ENCODE measurements around the gene CAMK2A. TPM values are rescaled to one million over a fixed set of nuclear protein-coding genes. Genes with fewer than 3 reads are reported as not detected.

The CAMK2A gene
- total RNA-seq, 1 donor from 2014 or later: 2.5 TPM

GRCh38 chr5:150224483-150225027 is 65.0 kb downstream of the CAMK2A start:
- intact Hi-C loops (cut with DNase I): no loop called here
- DNase-seq (ENCODE audit: low spot score): no peak
- ATAC-seq: no peak

GRCh38 chr5:150223474-150223873 is 66.1 kb downstream of the CAMK2A start:
- ATAC-seq (no peak), DNase-seq (ENCODE audit: low spot score) (no peak)
- intact Hi-C loops (cut with DNase I): no loop called here

- intact Hi-C loops (cut with DNase I): no loop called here
- ATAC-seq (no peak), DNase-seq (ENCODE audit: low spot score) (no peak)
Observed at GRCh38 chr5:150222906-150223305, 66.7 kb downstream of the CAMK2A start.

GRCh38 chr5:150221471-150221870 is 68.1 kb downstream of the CAMK2A start:
- DNase-seq (ENCODE audit: low spot score) (no peak), ATAC-seq (no peak)
- intact Hi-C loops (cut with DNase I): no loop called here

DNA sequence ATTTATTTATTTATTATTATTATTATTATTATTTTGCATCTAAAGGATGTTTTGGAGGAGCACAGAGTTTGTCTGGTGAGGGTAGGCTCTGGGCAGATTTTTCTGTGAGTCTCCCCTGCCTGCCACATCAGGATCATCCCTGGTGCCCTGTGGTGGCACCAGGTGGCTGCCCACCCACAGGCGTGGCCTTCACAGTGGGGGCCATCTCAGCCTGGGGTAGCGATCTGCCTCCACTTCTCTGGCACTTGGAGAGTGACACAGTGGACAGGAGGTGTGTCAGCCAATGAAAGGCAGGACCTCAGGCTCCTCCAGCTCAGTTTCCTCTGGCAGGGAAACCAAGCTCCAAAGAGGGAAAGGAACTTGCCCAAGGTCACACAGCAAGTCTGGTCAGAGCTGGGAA is 69.7 kb downstream of the CAMK2A start:
- ATAC-seq (no peak), DNase-seq (ENCODE audit: low spot score) (no peak)
- intact Hi-C loops (cut with DNase I): loop anchor here (5.0 kb wide), 1 partner anchor 58 kb away; no protein-coding TSS in a partner anchor

DNA sequence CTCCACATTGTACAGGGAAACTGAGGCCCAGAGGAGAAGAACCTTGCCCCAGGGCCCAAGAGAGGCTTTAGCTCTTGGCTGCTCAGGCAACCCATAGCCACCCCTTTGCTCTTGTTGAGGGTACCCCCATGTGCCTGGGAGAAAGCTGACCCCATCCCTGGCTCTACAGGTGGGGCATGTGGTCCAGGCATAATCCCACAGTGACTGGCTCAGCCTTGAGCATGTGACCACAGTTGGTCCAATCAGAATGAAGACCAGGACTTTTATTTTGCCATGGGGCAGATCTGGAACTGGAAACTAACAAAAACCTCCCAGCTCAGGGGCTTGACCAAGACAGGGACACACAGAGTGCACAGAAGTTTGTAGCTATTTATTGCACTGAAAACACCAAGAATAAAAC is 70.4 kb downstream of the CAMK2A start:
- intact Hi-C loops (cut with DNase I): loop anchor here (5.0 kb wide), 1 partner anchor 57 kb away; no protein-coding TSS in a partner anchor
- no peak for ATAC-seq
- DNase-seq (ENCODE audit: low spot score): no peak

GRCh38 chr5:150218693-150219035 is 70.9 kb downstream of the CAMK2A start:
- DNase-seq (ENCODE audit: low spot score) (no peak), ATAC-seq (no peak)
- intact Hi-C loops (cut with DNase I): loop anchor here (5.0 kb wide), 1 partner anchor 56 kb away; no protein-coding TSS in a partner anchor

DNA sequence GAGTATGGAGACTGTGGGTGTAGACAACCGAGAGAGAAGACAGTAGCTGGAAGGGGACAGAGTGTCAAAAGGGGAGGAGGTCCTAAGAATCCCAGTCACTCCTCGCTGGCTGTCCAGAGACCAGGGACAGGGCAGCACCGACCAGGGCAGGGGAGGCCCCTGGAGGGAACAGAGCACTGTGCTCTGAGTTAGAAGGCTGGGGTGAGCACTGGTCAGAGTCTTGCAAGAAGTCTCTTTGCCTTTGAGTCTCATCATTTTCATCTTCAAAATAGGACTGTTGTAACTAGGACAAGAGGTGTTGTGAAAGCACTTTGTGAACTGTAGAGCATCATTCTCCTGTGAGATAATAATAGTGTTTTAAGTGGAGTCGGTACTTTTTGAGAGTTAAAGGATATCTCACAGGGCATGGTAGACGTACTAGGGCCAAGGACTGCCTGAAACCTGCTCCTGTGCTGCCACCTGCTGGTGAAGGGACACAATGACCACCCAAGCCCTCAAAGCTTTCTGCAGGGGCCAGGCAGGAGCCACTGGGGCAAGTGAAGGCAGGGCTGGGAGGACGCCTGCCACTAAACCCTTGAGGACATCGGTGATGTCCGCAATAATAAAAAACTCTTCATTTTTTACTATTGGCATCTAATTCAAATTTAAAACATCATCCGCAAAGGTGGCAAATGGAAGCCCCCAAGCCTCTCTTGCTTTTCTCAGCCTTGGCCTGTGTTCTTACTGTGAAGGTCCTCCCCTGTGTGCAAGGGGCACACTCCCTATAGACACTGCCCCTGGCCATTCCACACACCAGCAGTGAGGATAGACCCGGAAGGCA is 71.5 kb downstream of the CAMK2A start:
- ATAC-seq: peak; percentile 91
- intact Hi-C loops (cut with DNase I): loop anchor here (2.0 to 5.0 kb wide), 2 partner anchors 56 to 87 kb away; no protein-coding TSS in a partner anchor
- peak; percentile 93 for DNase-seq (ENCODE audit: low spot score)

DNA sequence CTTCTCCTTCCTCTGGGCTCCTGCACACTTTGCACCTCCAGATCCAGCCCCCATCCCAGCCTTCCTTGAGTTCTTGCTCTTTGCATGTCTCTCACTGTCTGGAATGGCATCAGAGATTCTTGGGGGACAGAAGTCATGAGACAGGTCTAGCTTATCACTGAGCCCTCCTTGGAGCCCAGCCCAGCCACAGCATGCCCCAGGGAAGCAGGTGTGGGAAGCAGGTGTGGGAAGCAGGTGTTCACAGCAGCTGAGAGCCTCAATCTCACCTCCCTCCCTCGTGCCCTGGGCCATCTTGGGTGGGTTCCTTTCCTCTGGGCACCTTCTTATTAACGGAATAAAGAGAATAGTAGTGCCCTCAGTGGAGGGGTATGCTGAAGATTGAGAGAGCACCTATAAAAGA is 72.5 kb downstream of the CAMK2A start:
- intact Hi-C loops (cut with DNase I): loop anchor here (2.0 to 5.0 kb wide), 2 partner anchors 55 to 86 kb away; no protein-coding TSS in a partner anchor
- ATAC-seq (no peak), DNase-seq (ENCODE audit: low spot score) (no peak)

- ATAC-seq (no peak), DNase-seq (ENCODE audit: low spot score) (no peak)
- intact Hi-C loops (cut with DNase I): loop anchor here (2.0 to 5.0 kb wide), 2 partner anchors 54 to 85 kb away; no protein-coding TSS in a partner anchor
Observed at GRCh38 chr5:150215979-150216944, 73.3 kb downstream of the CAMK2A start.

GRCh38 chr5:150214289-150214688 is 75.3 kb downstream of the CAMK2A start:
- ATAC-seq (peak; percentile 18), DNase-seq (ENCODE audit: low spot score) (no peak)
- intact Hi-C loops (cut with DNase I): no loop called here

- intact Hi-C loops (cut with DNase I): no loop called here
- DNase-seq (ENCODE audit: low spot score) (no peak), ATAC-seq (no peak)
Observed at GRCh38 chr5:150213530-150213929, 76.0 kb downstream of the CAMK2A start.

DNA sequence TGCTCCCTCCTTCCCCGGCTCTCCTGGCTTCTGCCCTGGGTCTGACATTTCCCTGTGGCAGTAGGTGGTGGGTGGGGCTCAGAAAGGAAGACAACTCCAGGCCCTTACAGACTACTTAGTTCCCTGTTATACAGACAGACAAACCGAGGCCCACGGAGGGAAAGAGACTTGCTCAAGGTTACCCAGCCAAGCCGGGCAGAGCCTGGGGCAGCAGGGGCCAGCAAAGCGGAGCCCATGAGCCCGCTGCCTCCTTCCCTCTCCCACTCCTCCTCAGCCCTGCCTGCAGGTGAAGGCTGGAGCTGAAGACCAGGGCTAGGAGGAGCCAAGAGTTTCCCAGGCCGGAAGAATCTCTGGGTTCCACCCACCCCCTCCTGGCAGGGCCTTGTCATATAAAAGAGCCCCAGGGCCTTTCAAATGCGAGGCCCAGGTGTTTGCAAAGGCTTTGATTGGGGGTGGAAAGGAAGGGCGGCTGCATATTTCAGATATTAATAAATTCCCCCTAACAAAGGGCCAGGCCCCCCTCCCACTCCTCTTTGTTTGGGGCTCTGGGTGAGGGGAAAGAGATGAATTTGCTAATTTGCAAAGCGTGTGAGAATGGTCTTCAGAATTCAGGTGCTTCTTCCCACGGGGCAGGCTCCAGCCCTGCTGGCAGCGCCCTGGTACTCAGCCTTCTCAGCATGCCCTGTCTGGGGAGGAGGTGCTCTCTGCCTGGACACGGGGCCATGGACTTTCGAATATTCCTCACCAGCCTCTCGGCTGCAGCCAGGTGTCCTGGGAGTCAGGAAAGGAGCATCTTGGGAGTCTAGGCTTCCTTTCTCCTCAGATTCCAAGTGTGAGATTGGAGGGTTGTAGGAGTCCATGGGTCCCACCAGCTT is 78.2 kb downstream of the CAMK2A start:
- ATAC-seq: no peak
- DNase-seq (ENCODE audit: low spot score): no peak
- intact Hi-C loops (cut with DNase I): no loop called here

DNA sequence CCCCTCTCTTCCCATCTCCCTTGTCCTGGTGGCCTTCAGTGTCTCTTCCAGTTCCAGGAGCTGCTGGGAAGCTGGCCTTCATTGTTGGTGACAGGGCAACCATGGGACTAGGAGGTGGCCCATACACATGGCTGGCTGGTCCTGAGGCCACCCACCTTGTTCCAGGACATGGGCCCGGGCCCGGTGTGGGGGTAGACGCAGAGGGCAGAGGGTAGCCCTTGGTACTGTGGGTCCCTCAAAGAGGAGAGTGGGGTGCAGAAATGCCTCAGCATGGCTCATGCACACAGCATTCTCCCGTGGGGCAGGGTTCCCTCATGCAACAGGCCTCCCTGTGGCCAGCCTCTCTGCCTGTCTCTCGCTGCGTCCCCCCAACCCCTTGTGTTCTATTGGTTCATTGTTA is 78.9 kb downstream of the CAMK2A start:
- intact Hi-C loops (cut with DNase I): no loop called here

GRCh38 chr5:150209099-150209635 is 80.4 kb downstream of the CAMK2A start:
- no peak for DNase-seq (ENCODE audit: low spot score)
- intact Hi-C loops (cut with DNase I): no loop called here
- no peak for ATAC-seq

More for the DNA sequence above, 78.9 kb downstream of the CAMK2A start:
- DNase-seq (ENCODE audit: low spot score) (no peak), ATAC-seq (no peak)

GRCh38 chr5:150208187-150209098 is 81.1 kb downstream of the CAMK2A start:
- ATAC-seq: no peak
- intact Hi-C loops (cut with DNase I): no loop called here
- DNase-seq (ENCODE audit: low spot score): no peak

DNA sequence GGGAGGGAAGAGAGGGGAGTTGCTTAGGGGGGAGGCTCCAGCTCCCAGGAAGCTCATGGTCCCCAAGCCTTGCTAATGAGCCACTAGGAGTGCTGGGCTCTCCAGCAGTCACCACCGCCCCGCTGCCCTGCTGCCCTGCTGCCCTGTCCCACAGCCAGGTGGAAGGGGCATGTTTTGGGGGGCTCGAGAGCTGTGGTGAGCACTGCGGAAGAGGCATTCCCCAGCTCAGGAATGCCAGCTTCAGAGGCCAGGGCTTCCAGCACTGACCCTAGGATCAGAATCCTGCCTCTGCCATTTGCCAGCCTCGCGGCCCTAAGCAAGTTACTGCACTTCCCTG is 82.8 kb downstream of the CAMK2A start:
- intact Hi-C loops (cut with DNase I): no loop called here
- ATAC-seq (no peak), DNase-seq (ENCODE audit: low spot score) (no peak)
